Pancreas (tissue), 10 donors: Measurements from ENCODE around the gene SGCD. TPM values are rescaled to one million over a fixed set of nuclear protein-coding genes. Genes with fewer than 3 reads are reported as not detected.

Source experiments
- ATAC-seq, 4 donors: fragments of 200-7000 bp; cut with Tn5 transposase; one replicate each; pipeline versions ENCODE4 v1.8.0 to v1.9.1; 2020; ENCODE audit warnings: mild to moderate bottlenecking in 4 of 4, moderate library complexity in 4 of 4
- DNase-seq, 6 donors: peaks; one replicate each; pipeline ENCODE4 v3.0.0-alpha.2; 2020
- FAIRE-seq: peaks from 2 replicates; lab custom pipeline; 2012; peaks lifted over from hg19 to GRCh38; lab: Jason Lieb, UNC
- H3K27ac ChIP-seq, 4 donors: fragments of 200-600 bp; sonication (generic); 1 replicate in 3 of 4; 2 replicates in 1 of 4; pipeline versions ENCODE4 v1.5.0 to v1.8.0; 2020
- H3K27me3 ChIP-seq, 4 donors: fragments of 200-600 bp; one replicate each; pipeline ENCODE4 v1.8.0; 2021
- H3K36me3 ChIP-seq, 3 donors: fragments of 200-600 bp; sonication (generic) in 1 of 3; one replicate each; pipeline versions ENCODE4 v1.5.0 to v1.8.0; 2020 to 2021
- H3K4me1 ChIP-seq, 3 donors: fragments of 200-600 bp; one replicate each; pipeline ENCODE4 v1.8.0; 2021
- H3K4me3 ChIP-seq, 4 donors: fragments of 200-600 bp; sonication (generic) in 2 of 4; one replicate each; pipeline versions ENCODE4 v1.5.0 to v1.8.0; 2020 to 2021
- H3K9me3 ChIP-seq, 4 donors: fragments of 200-600 bp; one replicate each; pipeline ENCODE4 v1.8.0; 2021
- WGBS, 2 donors: extraction: QIAGEN DNeasy Blood & Tissue Kit; methylation state at CpG; one replicate each; pipeline ENCODE4 v1.1.7; 2013; 5-methylcytosine and 5-hydroxymethylcytosine counted together
- intact Hi-C, 3 donors: fragments of 100-400 bp; cut with DNase I; formaldehyde crosslinking; loops; one replicate each; pipeline versions ENCODE4 v1.11.1 to v1.14.2; 2022
- polyA plus RNA-seq, 2 donors: library from polyadenylated mRNA; stranded (reverse); fragments of 200-250 nt; gene quantifications; one replicate each; pipeline ENCODE4 v1.2.3, GENCODE V29; 2013
- total RNA-seq, 6 donors: library from RNA; stranded (reverse); fragmentation: NEBNext Ultra II Directional in 4 of 6; extraction: Animal tissue kit (Norgen Biotek cat#: 25700) in 4 of 6; gene quantifications; one replicate each; pipeline versions ENCODE4 v1.2.1 to v1.2.4, GENCODE V29; 2021 to 2023
- TF ChIP-seq, protein P1 (sequence below), 4 donors: fragments of 200-600 bp; sonication (generic) in 3 of 4; IDR thresholded peaks; one replicate each; pipeline versions ENCODE4 v1.5.0 to v1.8.0; 2021; ENCODE audit warnings: antibody characterized with exemption in 4 of 4
- donor health status: healthy with polysubstance abuse.
- donor health status: DM: no; HTN: no; CAD: no; lungs with moderate emphysema.
- donor health status: DM: no; HTN: no; CAD: no.
- donor health status: control.
- donor health status: control.
- donor health status: Bipolar disorder and iron deficiency.
- donor health status: DM: yes; HTN: yes; CAD: no.
- donor health status: DM: no; HTN: no; CAD: no.
- donor health status: DM: no; HTN: no; CAD: no.
- donor health status: DM: yes; HTN: yes; CAD: no.

Gene SGCD
- total and polyA plus RNA-seq, 8 donors: 0.11 to 1.9 (median 0.35) TPM

DNA sequence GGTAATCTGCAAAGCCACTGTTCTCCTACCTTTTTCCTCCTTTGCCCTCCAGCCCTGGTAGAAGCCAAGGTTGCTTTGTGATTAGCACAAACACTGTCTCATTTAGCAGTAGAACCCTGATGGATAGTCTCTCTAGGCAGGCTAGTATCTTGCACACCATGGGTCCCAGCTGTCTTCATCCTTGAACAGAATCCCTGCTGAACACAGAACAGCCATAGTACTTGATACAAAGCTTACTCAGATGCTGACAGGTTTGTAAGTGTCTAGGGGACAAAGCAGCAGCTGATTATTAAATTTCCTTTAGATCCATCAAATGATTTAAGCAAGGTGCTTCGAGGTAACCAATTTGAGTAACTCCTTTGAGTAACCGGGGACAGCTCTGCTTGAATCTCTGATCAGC lies 359.4 kb downstream of the SGCD start:
- H3K27me3 ChIP-seq: no peaks in the 10 kb centered on the region
- H3K9me3 ChIP-seq: no peaks in the 10 kb centered on the region
- no peak overlapping the region for H3K4me3 ChIP-seq
- WGBS, 2 donors: 48 to 55% methylated on average over 2 of the region's 2 CpGs
- no peaks in the 10 kb centered on the region for H3K36me3 ChIP-seq
- ATAC-seq: no peak
- FAIRE-seq: no peak
- intact Hi-C loops: no loop called here
- TF ChIP-seq, protein P1, sequence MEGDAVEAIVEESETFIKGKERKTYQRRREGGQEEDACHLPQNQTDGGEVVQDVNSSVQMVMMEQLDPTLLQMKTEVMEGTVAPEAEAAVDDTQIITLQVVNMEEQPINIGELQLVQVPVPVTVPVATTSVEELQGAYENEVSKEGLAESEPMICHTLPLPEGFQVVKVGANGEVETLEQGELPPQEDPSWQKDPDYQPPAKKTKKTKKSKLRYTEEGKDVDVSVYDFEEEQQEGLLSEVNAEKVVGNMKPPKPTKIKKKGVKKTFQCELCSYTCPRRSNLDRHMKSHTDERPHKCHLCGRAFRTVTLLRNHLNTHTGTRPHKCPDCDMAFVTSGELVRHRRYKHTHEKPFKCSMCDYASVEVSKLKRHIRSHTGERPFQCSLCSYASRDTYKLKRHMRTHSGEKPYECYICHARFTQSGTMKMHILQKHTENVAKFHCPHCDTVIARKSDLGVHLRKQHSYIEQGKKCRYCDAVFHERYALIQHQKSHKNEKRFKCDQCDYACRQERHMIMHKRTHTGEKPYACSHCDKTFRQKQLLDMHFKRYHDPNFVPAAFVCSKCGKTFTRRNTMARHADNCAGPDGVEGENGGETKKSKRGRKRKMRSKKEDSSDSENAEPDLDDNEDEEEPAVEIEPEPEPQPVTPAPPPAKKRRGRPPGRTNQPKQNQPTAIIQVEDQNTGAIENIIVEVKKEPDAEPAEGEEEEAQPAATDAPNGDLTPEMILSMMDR (IDR thresholded peaks at IDR 0.05): no peak
- H3K4me1 ChIP-seq: no peaks in the 10 kb centered on the region
- no peak overlapping the region for H3K27ac ChIP-seq
- no peak for DNase-seq

DNA sequence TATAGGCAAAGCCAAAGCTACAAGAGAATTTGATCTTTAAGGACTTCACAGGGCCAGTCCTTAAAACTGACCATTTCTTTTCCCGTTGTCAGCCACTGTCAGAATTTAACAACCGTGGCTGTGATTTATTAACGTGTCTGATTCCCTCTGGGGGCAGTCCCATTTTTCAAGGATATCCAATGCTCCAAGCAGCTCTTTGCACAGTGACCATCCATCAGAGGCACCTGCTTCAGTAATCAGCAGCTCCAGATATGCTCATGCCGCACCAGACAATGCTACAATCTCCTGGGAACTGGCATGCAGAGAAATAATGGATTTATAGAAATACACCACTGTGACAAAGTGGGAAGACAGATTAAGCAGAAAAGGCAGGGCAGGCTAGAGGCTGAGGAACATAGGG lies 359.8 kb downstream of the SGCD start:
- Histone ChIP-seq H3K27me3 (no peaks in the 10 kb centered on the region), H3K4me3 (no peak overlapping the region), H3K36me3 (no peaks in the 10 kb centered on the region), H3K9me3 (no peaks in the 10 kb centered on the region), H3K27ac (no peak overlapping the region), H3K4me1 (no peaks in the 10 kb centered on the region)
- no peak for DNase-seq
- intact Hi-C loops: no loop called here
- TF ChIP-seq, protein P1 (IDR thresholded peaks at IDR 0.05): no peak
- no peak for ATAC-seq
- no peak for FAIRE-seq
- 10 to 12% methylated on average over 4 of the region's 4 CpGs for WGBS, 2 donors

DNA sequence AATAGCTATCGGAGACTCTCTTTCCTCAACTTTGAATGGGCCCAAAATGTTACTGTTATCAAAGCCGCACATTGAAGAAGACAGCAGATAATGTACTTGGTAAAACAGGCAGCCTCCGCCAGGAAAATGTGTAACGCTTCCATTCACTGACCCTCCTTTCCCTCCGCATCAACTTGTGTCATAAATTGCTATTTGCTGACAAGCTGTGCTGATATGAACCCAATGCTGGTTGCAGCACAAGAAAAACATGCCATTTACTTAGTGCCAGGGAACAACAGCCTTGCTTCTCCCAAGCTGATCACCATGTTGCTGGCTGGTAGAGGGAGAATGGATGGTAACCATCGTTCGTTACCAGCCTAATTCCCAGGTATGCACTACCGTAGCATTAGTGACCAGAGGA lies 360.6 kb downstream of the SGCD start:
- Histone ChIP-seq H3K4me1 (peaks cover 0 to 2% (median 1%) of the 10 kb centered on the region in 3 donors), H3K27me3 (no peaks in the 10 kb centered on the region), H3K36me3 (no peaks in the 10 kb centered on the region), H3K4me3 (no peak overlapping the region), H3K27ac (no peak overlapping the region), H3K9me3 (no peaks in the 10 kb centered on the region)
- WGBS, 2 donors: 72 to 84% methylated on average over 8 of the region's 8 CpGs
- ATAC-seq (no peak), FAIRE-seq (no peak), DNase-seq (no peak)
- TF ChIP-seq, protein P1 (IDR thresholded peaks at IDR 0.05): no peak
- intact Hi-C loops: no loop called here

DNA sequence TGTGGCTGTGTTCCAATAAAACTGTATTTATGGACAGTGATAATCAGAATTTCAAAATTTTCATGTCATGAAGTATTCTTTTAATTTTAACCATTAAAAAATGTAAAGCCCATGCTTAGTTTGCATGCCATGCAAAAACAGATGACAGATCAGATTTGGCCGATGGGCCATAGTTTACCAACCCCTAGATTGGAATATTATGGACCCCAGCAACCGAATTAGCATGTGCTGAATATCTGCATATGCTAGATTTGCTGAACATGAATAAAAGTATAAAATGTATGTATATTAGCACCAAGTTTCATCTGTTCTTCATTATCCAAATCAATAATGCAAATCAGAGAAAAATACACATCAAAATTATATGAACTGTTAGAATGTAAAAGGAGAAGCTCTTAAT lies 364.6 kb downstream of the SGCD start:
- Histone ChIP-seq H3K9me3 (no peaks in the 10 kb centered on the region), H3K27ac (no peak overlapping the region), H3K4me1 (peaks cover 0 to 13% (median 13%) of the 10 kb centered on the region in 3 donors), H3K27me3 (no peaks in the 10 kb centered on the region), H3K4me3 (no peak overlapping the region), H3K36me3 (no peaks in the 10 kb centered on the region)
- DNase-seq (no peak), FAIRE-seq (no peak), ATAC-seq (no peak)
- 91 to 93% methylated on average over 2 of the region's 2 CpGs for WGBS, 2 donors
- intact Hi-C loops: no loop called here
- TF ChIP-seq, protein P1 (IDR thresholded peaks at IDR 0.05): no peak

DNA sequence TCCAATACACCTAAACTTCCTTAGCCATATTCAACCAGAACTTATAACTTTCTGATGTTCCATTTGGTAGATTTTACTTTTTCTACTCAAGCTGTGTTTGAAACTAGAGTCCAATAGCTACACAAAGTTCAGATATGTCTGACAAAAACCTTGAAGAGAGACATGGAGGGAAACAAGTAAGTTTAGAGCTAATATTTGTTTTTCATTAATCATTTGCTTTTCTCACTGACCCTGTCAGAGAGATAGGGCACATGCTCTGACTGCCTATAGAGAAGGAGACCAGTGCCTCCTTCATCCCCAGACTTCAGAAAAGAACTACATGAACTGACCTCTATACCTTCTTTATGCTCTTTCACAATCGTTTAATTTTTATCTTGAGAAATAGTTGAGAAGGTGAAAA lies 366.1 kb downstream of the SGCD start:
- no peak for DNase-seq
- H3K27me3 ChIP-seq: no peaks in the 10 kb centered on the region
- TF ChIP-seq, protein P1 (IDR thresholded peaks at IDR 0.05): no peak
- no peak for FAIRE-seq
- peaks cover 0 to 13% (median 13%) of the 10 kb centered on the region in 3 donors for H3K4me1 ChIP-seq
- no peak overlapping the region for H3K27ac ChIP-seq
- peak; percentile 83 to 97 (median 92) for ATAC-seq
- WGBS, 2 donors: 10 to 11% methylated on average over 1 of the region's 1 CpG
- H3K4me3 ChIP-seq: no peak overlapping the region
- intact Hi-C loops: no loop called here
- H3K9me3 ChIP-seq: no peaks in the 10 kb centered on the region
- no peaks in the 10 kb centered on the region for H3K36me3 ChIP-seq
